Stimulated activated CD4-positive, alpha-beta T cell treated with anti-CD3 and anti-CD28 coated beads, Interleukin-4, amount 100 ng/mL, for 4 hours (primary cell): ENCODE measurements around the gene RASSF3.

Source experiments
- DNase-seq, 2 experiments: peaks; one replicate each; pipeline ENCODE4 v3.0.0-alpha.2; 2020

Gene RASSF3

GRCh38 chr12:64736771-64737170 lies 126.5 kb downstream of the RASSF3 start:
- no peak for DNase-seq

DNA sequence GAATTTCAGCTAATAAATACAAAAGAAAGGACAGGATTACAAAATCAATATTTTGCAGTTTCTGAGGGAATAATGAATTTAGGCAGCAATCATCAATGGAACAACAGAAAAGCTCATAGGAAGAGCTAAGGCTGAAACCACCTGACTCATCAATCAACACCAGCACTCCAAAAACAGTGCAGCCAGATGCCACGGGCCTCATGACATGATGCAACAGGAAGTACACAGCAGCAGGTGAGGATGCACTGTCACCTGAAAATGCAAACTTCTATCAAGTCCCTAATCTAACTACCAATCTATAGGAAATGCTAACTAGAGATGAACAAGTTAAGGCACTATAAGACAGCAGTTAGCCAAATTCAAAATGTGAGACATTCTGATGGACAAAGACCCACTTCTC lies 127.2 kb downstream of the RASSF3 start:
- peak in 1 of 2 experiments; percentile 38 for DNase-seq

- DNase-seq = no peak
Measured at GRCh38 chr12:64739778-64740177, 129.5 kb downstream of the RASSF3 start.

- no peak for DNase-seq
Measured at GRCh38 chr12:64740646-64741045, 130.4 kb downstream of the RASSF3 start.

- DNase-seq = no peak
Measured at GRCh38 chr12:64742416-64742815, 132.1 kb downstream of the RASSF3 start.

GRCh38 chr12:64743206-64743605 lies 132.9 kb downstream of the RASSF3 start:
- DNase-seq = no peak

DNA sequence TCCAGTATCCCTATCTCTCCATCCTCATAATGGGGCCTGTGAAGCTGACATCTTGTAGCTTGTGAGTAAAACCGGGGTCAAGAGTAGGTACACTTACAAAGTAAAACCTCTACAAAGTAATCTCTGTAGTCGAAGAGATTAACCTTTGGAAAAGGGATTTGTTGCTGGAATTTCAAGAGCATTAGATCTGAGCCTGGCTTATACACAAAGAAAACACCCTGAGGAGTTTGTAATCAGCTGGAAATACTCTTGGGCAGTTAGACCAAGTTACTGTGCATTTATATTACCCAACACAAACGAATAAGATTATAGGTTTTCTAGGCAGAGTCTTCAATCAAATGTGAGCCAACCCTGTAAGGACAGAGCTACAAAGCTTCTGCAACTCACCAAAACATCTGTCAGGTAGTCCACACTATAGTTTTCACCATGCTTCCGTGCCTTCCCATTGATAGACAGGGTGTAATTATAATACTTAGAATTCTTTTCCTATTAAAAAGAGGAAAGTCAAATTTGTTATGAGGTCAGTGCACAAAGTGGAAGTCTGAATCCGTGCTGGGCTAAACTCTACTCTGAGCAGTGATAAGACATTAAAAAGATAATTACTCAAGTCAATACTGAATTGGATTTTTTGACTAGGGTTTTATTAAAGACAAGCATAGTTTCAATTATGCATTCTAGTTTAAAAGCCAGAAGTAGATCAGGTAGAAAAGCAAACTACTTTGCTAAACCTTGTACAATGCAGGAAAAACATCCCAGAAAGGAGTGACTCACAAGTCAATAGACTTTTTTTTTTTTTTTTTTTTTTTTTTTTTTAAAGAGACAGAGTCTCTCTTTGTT lies 134.3 kb downstream of the RASSF3 start:
- DNase-seq = no peak

GRCh38 chr12:64745259-64745807 lies 135.0 kb downstream of the RASSF3 start:
- DNase-seq = no peak

DNA sequence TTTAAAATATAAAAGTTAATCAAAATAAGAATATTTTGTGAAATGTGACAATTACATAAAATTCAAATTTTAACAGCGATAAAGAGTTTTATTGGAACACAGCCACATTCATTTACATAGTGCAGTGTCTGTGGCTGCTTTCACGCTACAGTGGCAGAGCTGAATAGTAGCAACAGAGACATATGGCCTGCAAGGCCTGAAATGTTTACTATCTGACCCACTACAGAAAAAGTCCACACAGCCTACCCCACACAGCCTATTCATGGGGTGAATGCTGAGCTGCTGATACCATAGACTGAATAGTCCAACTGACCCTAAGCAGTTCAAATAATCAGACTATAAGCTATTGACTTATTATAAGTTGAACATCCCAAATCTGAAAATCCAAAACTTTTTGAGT lies 135.7 kb downstream of the RASSF3 start:
- no peak for DNase-seq

- DNase-seq = no peak
Measured at GRCh38 chr12:64746663-64747062, 136.4 kb downstream of the RASSF3 start.
